KOPT-K1 (cell line): ENCODE measurements around the gene PPP3R2.
"Not testable (repeated sequence)": the region's sequence is repeated elsewhere in the genome, so short reads cannot be mapped to it uniquely, and the experiment has no call there.

Experiments
- H3K27ac ChIP-seq: fragments of 200-600 bp; sonication (generic); 2 replicates; pipeline ENCODE4 v1.5.1; 2016; ENCODE audit warnings: antibody characterized with exemption, mild to moderate bottlenecking, low read depth, low read length; ENCODE audit not compliant: poor library complexity, severe bottlenecking
- H3K36me3 ChIP-seq: fragments of 200-600 bp; sonication (generic); 2 replicates; pipeline ENCODE4 v1.5.1; 2017; ENCODE audit warnings: antibody characterized with exemption, mild to moderate bottlenecking, low read length, moderate library complexity; ENCODE audit not compliant: insufficient read depth
- H3K9me3 ChIP-seq: fragments of 200-600 bp; sonication (generic); 2 replicates; pipeline ENCODE4 v1.5.1; 2017; ENCODE audit warnings: antibody characterized with exemption, low read length, mild to moderate bottlenecking; ENCODE audit not compliant: insufficient read depth, poor library complexity, severe bottlenecking

Gene PPP3R2

GRCh38 chr9:101604296-101604695 is 9.5 kb upstream of the PPP3R2 start:
- H3K27ac ChIP-seq = no peak overlapping the region
- no peaks in the 10 kb centered on the region for H3K36me3 ChIP-seq
- H3K9me3 ChIP-seq = no peaks in the 10 kb centered on the region

DNA sequence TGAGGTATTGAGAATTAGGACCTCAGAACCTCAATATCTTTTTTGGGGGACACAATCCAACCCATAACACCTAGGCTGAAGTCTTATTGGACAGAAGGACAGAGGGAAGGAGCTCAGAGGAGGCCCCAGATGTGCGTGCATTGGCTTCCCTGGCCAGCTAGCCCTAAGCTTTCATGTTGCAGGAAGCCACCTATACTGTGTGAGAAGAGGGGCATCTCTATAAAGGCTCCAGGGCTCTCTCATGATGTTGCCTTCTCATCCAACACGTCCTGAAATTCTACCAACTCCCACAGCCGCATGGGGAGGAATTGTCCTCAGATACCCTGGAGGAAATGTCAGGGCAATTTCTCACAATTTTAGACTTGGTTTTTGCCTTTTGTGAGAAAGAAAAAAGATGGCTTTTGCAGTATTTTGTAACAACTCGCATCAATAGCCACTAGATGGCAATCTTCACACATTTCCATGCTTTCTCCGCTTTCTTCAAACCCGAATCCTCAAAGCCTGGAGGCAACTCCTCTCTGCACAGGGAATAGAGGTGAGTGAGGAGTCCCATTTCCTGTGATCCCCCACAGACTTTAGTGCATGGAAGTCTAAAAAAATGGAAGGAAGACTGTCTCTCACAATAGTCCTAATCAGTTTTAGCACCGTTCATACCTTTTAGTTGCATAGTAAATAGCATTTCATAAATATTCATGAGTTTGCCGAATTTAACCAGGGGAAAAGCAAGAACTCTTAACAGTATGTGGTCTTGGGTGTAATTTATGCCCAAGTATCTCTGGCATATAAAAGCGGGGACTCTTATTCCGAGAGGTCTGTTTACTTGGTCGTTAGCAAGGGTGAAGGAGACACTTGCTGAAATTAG is 7.4 kb upstream of the PPP3R2 start:
- H3K27ac ChIP-seq = no peak overlapping the region
- H3K9me3 ChIP-seq = no peaks in the 10 kb centered on the region
- H3K36me3 ChIP-seq = no peaks in the 10 kb centered on the region

DNA sequence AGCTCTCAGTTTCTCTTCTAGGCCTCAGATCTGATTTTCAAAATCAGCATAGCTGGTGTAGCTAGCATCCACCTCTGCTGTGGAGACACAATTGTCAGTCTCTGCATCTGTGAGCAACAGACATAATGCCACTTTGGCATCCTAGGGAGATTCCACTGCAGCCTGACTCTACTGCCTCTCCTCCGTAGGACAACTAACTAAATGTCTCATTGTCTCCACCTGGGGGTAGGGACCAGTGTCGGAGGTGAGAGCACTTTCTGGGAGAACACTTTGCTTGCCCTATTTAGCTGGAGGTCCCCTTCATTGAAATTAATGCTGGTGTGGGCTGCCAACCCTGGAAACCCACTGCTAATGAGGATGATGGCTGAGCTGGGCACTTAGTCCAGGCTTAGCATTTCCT is 1.4 kb downstream of the PPP3R2 start:
- Histone ChIP-seq H3K27ac (no peak overlapping the region), H3K9me3 (no peaks in the 10 kb centered on the region), H3K36me3 (no peaks in the 10 kb centered on the region)

DNA sequence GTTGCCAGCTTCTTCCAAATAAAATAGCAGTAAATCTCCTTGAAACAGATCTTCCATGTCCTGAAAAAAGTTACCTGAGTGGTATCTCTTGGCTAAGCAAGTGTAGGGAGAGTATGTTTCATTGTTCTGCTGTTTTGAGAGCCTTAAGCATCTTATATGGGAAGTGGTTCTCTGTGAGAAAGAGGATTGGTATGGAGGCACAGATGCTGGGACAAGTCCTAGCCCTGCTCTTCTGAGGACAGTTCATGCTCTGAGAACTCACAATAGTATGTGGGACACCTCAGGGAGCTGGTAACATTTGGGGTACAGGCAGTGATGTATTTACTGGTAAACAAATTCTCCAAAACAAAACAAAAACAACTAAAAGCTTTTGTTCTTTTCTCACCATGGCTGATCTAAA is 2.0 kb downstream of the PPP3R2 start:
- Histone ChIP-seq H3K9me3 (no peaks in the 10 kb centered on the region), H3K27ac (no peak overlapping the region), H3K36me3 (no peaks in the 10 kb centered on the region)

- Histone ChIP-seq H3K9me3 (no peaks in the 10 kb centered on the region), H3K36me3 (no peaks in the 10 kb centered on the region), H3K27ac (no peak overlapping the region)
These were observed 2.9 kb downstream of the PPP3R2 start for GRCh38 chr9:101591787-101592446.

GRCh38 chr9:101590901-101591300 is 3.9 kb downstream of the PPP3R2 start:
- H3K9me3 ChIP-seq = no peaks in the 10 kb centered on the region

DNA sequence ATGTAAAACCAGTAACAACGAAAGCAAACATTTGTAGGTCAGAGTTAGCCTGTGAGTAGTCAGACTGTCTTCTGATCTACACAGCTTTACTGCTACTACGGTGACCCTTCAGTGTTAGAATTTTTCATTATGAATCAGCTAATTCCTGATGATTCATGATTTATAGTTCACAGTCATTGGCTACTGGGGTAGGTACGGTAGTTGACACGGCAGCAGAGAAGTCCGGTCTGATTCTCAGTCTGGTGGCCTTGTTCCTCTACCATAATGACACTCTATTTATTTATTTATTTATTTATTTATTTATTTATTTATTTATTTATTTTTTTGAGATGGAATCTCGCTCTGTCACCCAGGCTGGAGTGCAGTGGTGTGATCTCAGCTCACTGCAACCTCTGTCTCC is 4.7 kb downstream of the PPP3R2 start:
- not testable (repeated sequence) for H3K27ac ChIP-seq, H3K9me3 ChIP-seq, H3K36me3 ChIP-seq

More at GRCh38 chr9:101590901-101591300, 3.9 kb downstream of the PPP3R2 start:
- Histone ChIP-seq H3K27ac (no peak overlapping the region), H3K36me3 (no peaks in the 10 kb centered on the region)

- H3K27ac ChIP-seq = no peak overlapping the region
- no peaks in the 10 kb centered on the region for H3K36me3 ChIP-seq
- H3K9me3 ChIP-seq = no peaks in the 10 kb centered on the region
These were observed 7.3 kb downstream of the PPP3R2 start for GRCh38 chr9:101587332-101588043.

- Histone ChIP-seq H3K9me3 (no peaks in the 10 kb centered on the region), H3K36me3 (no peaks in the 10 kb centered on the region), H3K27ac (no peak overlapping the region)
These were observed 8.1 kb downstream of the PPP3R2 start for GRCh38 chr9:101586651-101587050.

DNA sequence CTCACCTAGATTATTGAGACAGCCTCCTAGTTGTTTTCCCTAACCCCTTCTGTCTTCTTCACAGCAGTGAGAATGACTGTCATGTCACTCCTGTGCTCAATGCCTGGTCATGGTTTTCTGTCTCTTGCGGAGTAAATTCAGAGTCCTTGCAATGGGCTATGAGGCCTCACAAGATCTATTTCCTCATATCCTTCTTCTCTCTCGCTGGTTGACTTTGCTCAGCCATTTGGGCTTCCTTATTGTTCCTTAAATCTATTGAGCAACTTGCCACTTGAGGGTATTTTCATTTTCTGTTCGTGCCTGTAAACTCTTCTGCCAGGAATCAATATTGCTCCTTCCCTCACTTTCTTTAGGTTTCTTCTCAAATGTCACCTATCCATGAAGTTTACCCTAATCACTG is 9.0 kb downstream of the PPP3R2 start:
- Histone ChIP-seq H3K27ac (no peak overlapping the region), H3K36me3 (no peaks in the 10 kb centered on the region), H3K9me3 (no peaks in the 10 kb centered on the region)

DNA sequence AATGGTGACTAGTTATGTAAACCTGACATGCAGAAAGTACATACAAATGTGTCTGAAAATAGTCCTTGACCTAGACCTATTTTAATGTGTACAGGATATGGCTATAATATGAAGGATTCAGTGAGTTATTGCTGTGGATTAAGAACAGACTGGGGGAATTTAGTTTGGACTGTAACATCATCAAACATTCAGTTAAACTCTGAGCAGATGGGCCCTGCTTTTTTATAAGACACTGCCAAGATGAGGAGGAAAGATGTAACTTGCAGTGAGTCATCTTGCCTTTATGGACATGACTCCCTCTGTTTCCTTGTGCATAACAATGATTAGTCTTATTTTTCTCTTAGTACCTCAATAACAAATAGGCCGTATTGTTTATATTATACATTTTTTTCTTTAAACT is 12.2 kb downstream of the PPP3R2 start:
- H3K27ac ChIP-seq = no peak overlapping the region
- H3K9me3 ChIP-seq = no peaks in the 10 kb centered on the region
- H3K36me3 ChIP-seq = no peaks in the 10 kb centered on the region

GRCh38 chr9:101579711-101580545 is 14.8 kb downstream of the PPP3R2 start:
- no peaks in the 10 kb centered on the region for H3K9me3 ChIP-seq
- no peaks in the 10 kb centered on the region for H3K36me3 ChIP-seq
- H3K27ac ChIP-seq = no peak overlapping the region

GRCh38 chr9:101578378-101578777 is 16.4 kb downstream of the PPP3R2 start:
- Histone ChIP-seq H3K27ac (no peak overlapping the region), H3K36me3 (no peaks in the 10 kb centered on the region), H3K9me3 (no peaks in the 10 kb centered on the region)

DNA sequence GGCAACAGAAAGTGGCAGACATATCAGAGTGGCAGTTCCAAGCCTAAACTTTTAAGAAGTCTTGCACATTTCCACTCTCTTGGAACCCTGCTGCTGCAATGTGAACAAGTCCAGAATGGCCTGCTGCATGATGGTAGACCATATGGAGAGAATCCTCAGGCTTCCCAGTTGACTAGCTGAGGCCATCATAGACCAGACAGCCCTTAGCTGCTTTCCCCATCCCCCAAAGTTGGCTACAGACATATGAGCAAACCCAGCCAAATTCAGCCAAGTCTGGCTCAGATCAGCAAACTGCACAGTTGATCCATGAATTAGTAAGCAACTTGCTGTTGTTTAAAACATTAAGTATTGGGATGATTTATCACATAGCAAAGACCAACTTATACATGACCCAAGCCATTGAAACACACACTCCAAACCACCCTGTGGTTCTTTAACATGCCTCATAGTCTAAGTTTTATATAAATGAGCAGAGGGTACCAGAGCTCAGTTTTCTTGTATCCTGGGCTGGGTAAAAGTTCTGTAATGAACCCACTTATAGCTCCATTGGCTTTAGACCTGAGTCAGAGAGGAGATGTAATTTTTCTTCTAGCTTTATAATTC is 19.9 kb downstream of the PPP3R2 start:
- no peaks in the 10 kb centered on the region for H3K36me3 ChIP-seq
- no peaks in the 10 kb centered on the region for H3K9me3 ChIP-seq
- no peak overlapping the region for H3K27ac ChIP-seq
